ENCODE results near the gene ST6GALNAC2. TPM values are rescaled to one million over a fixed set of nuclear protein-coding genes. Genes with fewer than 3 reads are reported as not detected.

ST6GALNAC2 gene
- total and polyA plus RNA-seq, 10 of the 15 experiments (the other 5 are each of a cell fraction or from before 2014, with no cell fraction given): 0.08 to 0.41 (median 0.23) TPM; not detected in 6

GRCh38 chr17:76562734-76563148, 22.9 kb downstream of the ST6GALNAC2 start:
- no peak for FAIRE-seq
- ChIA-PET CTCF (interaction anchor here (0.6 to 1.4 kb wide), 3 partner anchors 33 to 485 kb away, joined by 3 read pairs; no protein-coding TSS in a partner anchor), POLR2A (interaction anchor here (0.7 to 1.7 kb wide), 2 partner anchors 17 to 131 kb away, joined by 3 to 5 read pairs; no protein-coding TSS in a partner anchor), RAD21 (ENCODE audit: unreplicated experiment) (interaction anchor here (1.0 to 1.2 kb wide), 2 partner anchors 17 to 35 kb away, joined by 3 read pairs; no protein-coding TSS in a partner anchor), SMC1A (ENCODE audit: uncharacterized antibody, unreplicated experiment) (interaction anchor here (1.0 to 7.2 kb wide), 2 partner anchors 12 to 62 kb away, joined by 3 to 87 read pairs; no protein-coding TSS in a partner anchor)
- Histone ChIP-seq H3K9ac (ENCODE audit: control insufficient read depth, insufficient read depth, low read length) (no peak overlapping the region; the same call in 1 of the 2 replicates), H3K27me3 (replicated peaks in 1 of 2; ENCODE audit: control insufficient read depth in 2 of 2, insufficient read depth in 2 of 2, low read length in 1 of 2) (no peaks in the 10 kb centered on the region), H3K79me2 (ENCODE audit: control insufficient read depth, insufficient read depth, low read length) (peaks cover 49% of the 10 kb centered on the region), H3K36me3 (ENCODE audit: control insufficient read depth in 2 of 2, insufficient read depth in 2 of 2, low read length in 1 of 2) (peaks cover 7 to 26% of the 10 kb centered on the region in 2 experiments), H3K27ac (ENCODE audit: control insufficient read depth, insufficient read depth) (peak overlapping the region; percentile 33; the same call in 1 of the 2 replicates), H3K4me3 (0 out of 2 replicates have a peak overlapping the region, but pooled peaks have one; percentile 1), H3K9me3 (replicated peaks; ENCODE audit: control insufficient read depth, insufficient read depth, low read length) (no peaks in the 10 kb centered on the region), H3K4me1 (ENCODE audit: control insufficient read depth, insufficient read depth, low read length) (peaks cover 23% of the 10 kb centered on the region), H2AFZ (ENCODE audit: control insufficient read depth, low read depth, low read length) (no peak overlapping the region), H3K4me2 (ENCODE audit: control insufficient read depth, insufficient read depth) (peak overlapping the region; percentile 62), H4K20me1 (ENCODE audit: control insufficient read depth, insufficient read depth) (peaks cover 3% of the 10 kb centered on the region; the same call in 1 of the 2 replicates)
- WGBS (ENCODE audit: insufficient coverage, insufficient replicate concordance, low lambda C conversion rate, missing lambda C conversion rate): 77% methylated on average over 6 of the region's 6 CpGs
- intact Hi-C loops (cut with micrococcal nuclease; ENCODE audit: unreplicated experiment): loop anchor here (10.0 kb wide), 1 partner anchor 132 kb away; no protein-coding TSS in a partner anchor
- peak; percentile 9; the same call in 2 of the 3 replicates for ATAC-seq
- BruUV-seq (replicated peaks): no TSS peak
- in situ Hi-C loops (cut with MboI): no loop called here
- DNase-seq (ENCODE audit: low read depth, low spot score): no peak
- TF ChIP-seq POLR2AphosphoS5 (IDR thresholded peaks at IDR 0.05; ENCODE audit: low read length): peak; percentile 44; the same call in 1 of the 2 replicates
- TF ChIP-seq ZBTB40 (IDR thresholded peaks at IDR 0.05; ENCODE audit: borderline replicate concordance): no peak
- no peak for TF ChIP-seq ZZZ3 (IDR thresholded peaks at IDR 0.05; ENCODE audit: control insufficient read depth, insufficient read length, low read depth)

All from GM12878 (cell line).